Measurements from ENCODE around the gene LRRC46. TPM values are rescaled to one million over a fixed set of nuclear protein-coding genes. Genes with fewer than 3 reads are reported as not detected.
A peak's percentile ranks its signal among the peaks of the same experiment; 100 is the strongest.

The LRRC46 gene
- total and polyA plus RNA-seq, 8 donors = 0.44 to 16.5 (median 7.8) TPM

DNA sequence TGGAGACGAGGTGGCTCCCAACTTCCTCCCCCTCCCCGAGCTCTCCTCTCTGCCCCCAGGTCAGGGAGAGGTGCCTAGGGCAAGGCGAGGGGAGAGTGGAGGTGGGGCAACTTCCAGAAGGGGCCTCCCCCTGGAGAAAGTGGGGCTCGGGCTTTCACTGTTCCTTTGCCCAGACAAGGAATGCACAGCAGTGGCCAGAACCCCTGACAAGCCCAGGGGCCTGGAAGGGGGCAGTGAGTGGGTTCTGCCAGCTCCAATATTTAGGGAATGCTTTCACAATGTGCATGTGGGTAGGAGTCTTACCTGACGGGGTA, 52.9 kb downstream of the LRRC46 start:
- DNase-seq (no peak), ATAC-seq (no peak)
- Histone ChIP-seq H3K27ac (peak overlapping the region in 1 of 2 donors; percentile 37), H3K36me3 (no peaks in the 10 kb centered on the region), H3K9me3 (no peaks in the 10 kb centered on the region), H3K4me1 (peaks cover 0 to 14% of the 10 kb centered on the region in 2 donors), H3K4me3 (no peak overlapping the region), H3K27me3 (no peaks in the 10 kb centered on the region)
- TF ChIP-seq, protein P1, sequence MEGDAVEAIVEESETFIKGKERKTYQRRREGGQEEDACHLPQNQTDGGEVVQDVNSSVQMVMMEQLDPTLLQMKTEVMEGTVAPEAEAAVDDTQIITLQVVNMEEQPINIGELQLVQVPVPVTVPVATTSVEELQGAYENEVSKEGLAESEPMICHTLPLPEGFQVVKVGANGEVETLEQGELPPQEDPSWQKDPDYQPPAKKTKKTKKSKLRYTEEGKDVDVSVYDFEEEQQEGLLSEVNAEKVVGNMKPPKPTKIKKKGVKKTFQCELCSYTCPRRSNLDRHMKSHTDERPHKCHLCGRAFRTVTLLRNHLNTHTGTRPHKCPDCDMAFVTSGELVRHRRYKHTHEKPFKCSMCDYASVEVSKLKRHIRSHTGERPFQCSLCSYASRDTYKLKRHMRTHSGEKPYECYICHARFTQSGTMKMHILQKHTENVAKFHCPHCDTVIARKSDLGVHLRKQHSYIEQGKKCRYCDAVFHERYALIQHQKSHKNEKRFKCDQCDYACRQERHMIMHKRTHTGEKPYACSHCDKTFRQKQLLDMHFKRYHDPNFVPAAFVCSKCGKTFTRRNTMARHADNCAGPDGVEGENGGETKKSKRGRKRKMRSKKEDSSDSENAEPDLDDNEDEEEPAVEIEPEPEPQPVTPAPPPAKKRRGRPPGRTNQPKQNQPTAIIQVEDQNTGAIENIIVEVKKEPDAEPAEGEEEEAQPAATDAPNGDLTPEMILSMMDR (IDR thresholded peaks at IDR 0.05) = no peak
- intact Hi-C loops (cut with DNase I) = loop anchor here in 1 of 2 donors (2.0 kb wide), 1 partner anchor 42 kb away; no protein-coding TSS in a partner anchor

- no peak for ATAC-seq
- no peak for DNase-seq
- TF ChIP-seq, protein P1 (IDR thresholded peaks at IDR 0.05) = no peak
- no peaks in the 10 kb centered on the region for H3K36me3 ChIP-seq
- H3K4me3 ChIP-seq = no peak overlapping the region
- H3K4me1 ChIP-seq = peaks cover 0 to 20% of the 10 kb centered on the region in 2 donors
- no peaks in the 10 kb centered on the region for H3K27me3 ChIP-seq
- intact Hi-C loops (cut with DNase I) = loop anchor here in 1 of 2 donors (2.0 kb wide), 1 partner anchor 42 kb away; no protein-coding TSS in a partner anchor
- H3K9me3 ChIP-seq = no peaks in the 10 kb centered on the region
- no peak overlapping the region for H3K27ac ChIP-seq
Measured at GRCh38 chr17:47884905-47885730, 53.6 kb downstream of the LRRC46 start.

Other genes with a start within 250 kb of the LRRC46 start
- gene KPNB1, start 181.8 kb upstream of the LRRC46 start, total RNA-seq = 100 to 1,000 TPM; 195 to 305 TPM
- 100 to 1,000 TPM; 221 to 279 (median 248) TPM for gene KPNB1, start 181.8 kb upstream of the LRRC46 start, polyA plus RNA-seq (ENCODE audit: insufficient read length in 6 of 6)
- 10 to 100 TPM; 10.6 to 14.2 TPM for gene TBKBP1, start 137.5 kb upstream of the LRRC46 start, total RNA-seq
- gene TBKBP1, start 137.5 kb upstream of the LRRC46 start, polyA plus RNA-seq (ENCODE audit: insufficient read length in 6 of 6) = 10 to 100 TPM; 22.9 to 33.9 (median 29.3) TPM
- gene TBX21, start 98.4 kb upstream of the LRRC46 start, total RNA-seq = 1 to 10 TPM; 2.4 to 2.8 TPM
- gene TBX21, start 98.4 kb upstream of the LRRC46 start, polyA plus RNA-seq (ENCODE audit: insufficient read length in 6 of 6) = under 1 TPM in 5 of 6 donors, not detected in 1; 0.25 to 0.58 (median 0.38) TPM
- gene OSBPL7, start 9.9 kb upstream of the LRRC46 start, total RNA-seq = 10 to 100 TPM; 20.3 to 36.4 TPM
- 10 to 100 TPM; 14.3 to 21.4 (median 17.6) TPM for gene OSBPL7, start 9.9 kb upstream of the LRRC46 start, polyA plus RNA-seq (ENCODE audit: insufficient read length in 6 of 6)
- gene MRPL10, start 129 bp upstream of the LRRC46 start, total RNA-seq = 10 to 100 TPM; 26.2 to 27.3 TPM
- 10 to 100 TPM; 46.6 to 55.7 (median 51.2) TPM for gene MRPL10, start 129 bp upstream of the LRRC46 start, polyA plus RNA-seq (ENCODE audit: insufficient read length in 6 of 6)
- 10 to 100 TPM; 26.4 to 33.1 TPM for gene SCRN2, start 9.6 kb downstream of the LRRC46 start, total RNA-seq
- 10 to 100 TPM; 36.5 to 47.7 (median 43.4) TPM for gene SCRN2, start 9.6 kb downstream of the LRRC46 start, polyA plus RNA-seq (ENCODE audit: insufficient read length in 6 of 6)
- gene SP6, start 19.5 kb downstream of the LRRC46 start, total RNA-seq = 1 to 10 TPM in 1 of 2 donors, under 1 TPM in 1; 0.79 to 1.5 TPM
- 1 to 10 TPM; 4.1 to 6.7 (median 4.9) TPM for gene SP6, start 19.5 kb downstream of the LRRC46 start, polyA plus RNA-seq (ENCODE audit: insufficient read length in 6 of 6)
- 10 to 100 TPM; 14.2 to 15.2 TPM for gene SP2, start 64.6 kb downstream of the LRRC46 start, total RNA-seq
- gene SP2, start 64.6 kb downstream of the LRRC46 start, polyA plus RNA-seq (ENCODE audit: insufficient read length in 6 of 6) = 10 to 100 TPM; 21.2 to 23.0 (median 22.2) TPM
- 10 to 100 TPM; 36.4 to 40.0 TPM for gene PNPO, start 109.9 kb downstream of the LRRC46 start, total RNA-seq
- 10 to 100 TPM; 10.7 to 14.4 (median 11.9) TPM for gene PNPO, start 109.9 kb downstream of the LRRC46 start, polyA plus RNA-seq (ENCODE audit: insufficient read length in 6 of 6)
- 10 to 100 TPM; 39.1 to 56.2 TPM for gene PRR15L, start 126.2 kb downstream of the LRRC46 start, total RNA-seq
- gene PRR15L, start 126.2 kb downstream of the LRRC46 start, polyA plus RNA-seq (ENCODE audit: insufficient read length in 6 of 6) = 10 to 100 TPM; 28.2 to 43.3 (median 40.0) TPM
- 100 to 1,000 TPM; 144 to 149 TPM for gene CDK5RAP3, start 139.4 kb downstream of the LRRC46 start, total RNA-seq
- 100 to 1,000 TPM; 136 to 182 (median 166) TPM for gene CDK5RAP3, start 139.4 kb downstream of the LRRC46 start, polyA plus RNA-seq (ENCODE audit: insufficient read length in 6 of 6)
- 10 to 100 TPM; 25.9 to 48.6 TPM for gene COPZ2, start 206.1 kb downstream of the LRRC46 start, total RNA-seq
- gene COPZ2, start 206.1 kb downstream of the LRRC46 start, polyA plus RNA-seq (ENCODE audit: insufficient read length in 6 of 6) = 10 to 100 TPM; 18.8 to 32.0 (median 23.3) TPM
- 100 to 1,000 TPM; 165 to 173 TPM for gene NFE2L1, start 216.7 kb downstream of the LRRC46 start, total RNA-seq
- gene NFE2L1, start 216.7 kb downstream of the LRRC46 start, polyA plus RNA-seq (ENCODE audit: insufficient read length in 6 of 6) = 100 to 1,000 TPM in 5 of 6 donors, 10 to 100 TPM in 1; 92.1 to 123 (median 111) TPM

Data from left lung (tissue), 10 donors.